Measurements from ENCODE around the gene INPP4B. TPM values are rescaled to one million over a fixed set of nuclear protein-coding genes. Genes with fewer than 3 reads are reported as not detected.

INPP4B gene
- total RNA-seq, 1 experiment from 2014 or later: not detected

- Histone ChIP-seq H3K4me1 (ENCODE audit: low read length) (no peaks in the 10 kb centered on the region), H3K4me3 (ENCODE audit: low read length) (no peak overlapping the region), H3K79me2 (ENCODE audit: low read length) (no peaks in the 10 kb centered on the region), H3K9me2 (replicated peaks; ENCODE audit: insufficient read depth, low read length) (no peaks in the 10 kb centered on the region), H3K4me2 (ENCODE audit: low read depth, low read length, poor library complexity, severe bottlenecking) (no peak overlapping the region), H2AFZ (ENCODE audit: low read length) (no peak overlapping the region), H3K27ac (ENCODE audit: low read length) (no peak overlapping the region), H3K9me3 (ENCODE audit: low read length) (no peaks in the 10 kb centered on the region), H3K36me3 (ENCODE audit: insufficient read depth, low read length) (no peaks in the 10 kb centered on the region), H3K9ac (ENCODE audit: low read length) (no peak overlapping the region), H3K27me3 (ENCODE audit: low read length) (no peaks in the 10 kb centered on the region), H4K20me1 (ENCODE audit: insufficient read depth, low read depth, low read length) (no peaks in the 10 kb centered on the region)
- no peak for DNase-seq
Observed at GRCh38 chr4:142124874-142125273, 721.2 kb downstream of the INPP4B start.

GRCh38 chr4:142121448-142122350 is 724.4 kb downstream of the INPP4B start:
- Histone ChIP-seq H4K20me1 (ENCODE audit: insufficient read depth, low read depth, low read length) (no peaks in the 10 kb centered on the region), H3K4me2 (ENCODE audit: low read depth, low read length, poor library complexity, severe bottlenecking) (no peak overlapping the region), H3K79me2 (ENCODE audit: low read length) (no peaks in the 10 kb centered on the region), H3K4me3 (ENCODE audit: low read length) (no peak overlapping the region), H3K4me1 (ENCODE audit: low read length) (no peaks in the 10 kb centered on the region), H3K9ac (ENCODE audit: low read length) (no peak overlapping the region), H3K36me3 (ENCODE audit: insufficient read depth, low read length) (no peaks in the 10 kb centered on the region), H3K27ac (ENCODE audit: low read length) (no peak overlapping the region), H3K9me2 (replicated peaks; ENCODE audit: insufficient read depth, low read length) (no peaks in the 10 kb centered on the region), H3K27me3 (ENCODE audit: low read length) (no peaks in the 10 kb centered on the region), H2AFZ (ENCODE audit: low read length) (no peak overlapping the region), H3K9me3 (ENCODE audit: low read length) (no peaks in the 10 kb centered on the region)
- no peak for DNase-seq

- no peaks in the 10 kb centered on the region for H3K27me3 ChIP-seq (ENCODE audit: low read length)
- no peaks in the 10 kb centered on the region for H3K9me3 ChIP-seq (ENCODE audit: low read length)
- H3K9ac ChIP-seq (ENCODE audit: low read length): no peak overlapping the region
- no peak overlapping the region for H2AFZ ChIP-seq (ENCODE audit: low read length)
- no peak for DNase-seq
- H3K4me1 ChIP-seq (ENCODE audit: low read length): no peaks in the 10 kb centered on the region
- no peaks in the 10 kb centered on the region for H3K9me2 ChIP-seq (replicated peaks; ENCODE audit: insufficient read depth, low read length)
- H3K36me3 ChIP-seq (ENCODE audit: insufficient read depth, low read length): no peaks in the 10 kb centered on the region
- no peak overlapping the region for H3K4me3 ChIP-seq (ENCODE audit: low read length)
- no peak overlapping the region for H3K4me2 ChIP-seq (ENCODE audit: low read depth, low read length, poor library complexity, severe bottlenecking)
- H3K79me2 ChIP-seq (ENCODE audit: low read length): no peaks in the 10 kb centered on the region
- H3K27ac ChIP-seq (ENCODE audit: low read length): no peak overlapping the region
- no peaks in the 10 kb centered on the region for H4K20me1 ChIP-seq (ENCODE audit: insufficient read depth, low read depth, low read length)
Observed at GRCh38 chr4:142120921-142121320, 725.2 kb downstream of the INPP4B start.

- Histone ChIP-seq H3K9me3 (ENCODE audit: low read length) (no peaks in the 10 kb centered on the region), H3K27ac (ENCODE audit: low read length) (no peak overlapping the region), H4K20me1 (ENCODE audit: insufficient read depth, low read depth, low read length) (no peaks in the 10 kb centered on the region), H3K4me3 (ENCODE audit: low read length) (no peak overlapping the region), H3K9ac (ENCODE audit: low read length) (no peak overlapping the region), H3K79me2 (ENCODE audit: low read length) (no peaks in the 10 kb centered on the region), H3K9me2 (replicated peaks; ENCODE audit: insufficient read depth, low read length) (no peaks in the 10 kb centered on the region), H3K4me1 (ENCODE audit: low read length) (no peaks in the 10 kb centered on the region), H3K36me3 (ENCODE audit: insufficient read depth, low read length) (no peaks in the 10 kb centered on the region), H3K4me2 (ENCODE audit: low read depth, low read length, poor library complexity, severe bottlenecking) (no peak overlapping the region), H3K27me3 (ENCODE audit: low read length) (no peaks in the 10 kb centered on the region), H2AFZ (ENCODE audit: low read length) (no peak overlapping the region)
- DNase-seq: no peak
Observed at GRCh38 chr4:142112451-142112850, 733.6 kb downstream of the INPP4B start.

- no peak overlapping the region for H3K9ac ChIP-seq (ENCODE audit: low read length)
- H3K4me2 ChIP-seq (ENCODE audit: low read depth, low read length, poor library complexity, severe bottlenecking): no peak overlapping the region
- no peaks in the 10 kb centered on the region for H3K9me3 ChIP-seq (ENCODE audit: low read length)
- no peak overlapping the region for H3K4me3 ChIP-seq (ENCODE audit: low read length)
- no peaks in the 10 kb centered on the region for H4K20me1 ChIP-seq (ENCODE audit: insufficient read depth, low read depth, low read length)
- H3K9me2 ChIP-seq (replicated peaks; ENCODE audit: insufficient read depth, low read length): no peaks in the 10 kb centered on the region
- no peaks in the 10 kb centered on the region for H3K27me3 ChIP-seq (ENCODE audit: low read length)
- H3K36me3 ChIP-seq (ENCODE audit: insufficient read depth, low read length): no peaks in the 10 kb centered on the region
- no peak overlapping the region for H2AFZ ChIP-seq (ENCODE audit: low read length)
- no peak overlapping the region for H3K27ac ChIP-seq (ENCODE audit: low read length)
- H3K4me1 ChIP-seq (ENCODE audit: low read length): no peaks in the 10 kb centered on the region
- no peak for DNase-seq
- H3K79me2 ChIP-seq (ENCODE audit: low read length): no peaks in the 10 kb centered on the region
Observed at GRCh38 chr4:142110136-142110535, 736.0 kb downstream of the INPP4B start.

- Histone ChIP-seq H3K4me2 (ENCODE audit: low read depth, low read length, poor library complexity, severe bottlenecking) (no peak overlapping the region), H3K79me2 (ENCODE audit: low read length) (no peaks in the 10 kb centered on the region), H3K9me2 (replicated peaks; ENCODE audit: insufficient read depth, low read length) (no peaks in the 10 kb centered on the region), H3K27me3 (ENCODE audit: low read length) (no peaks in the 10 kb centered on the region), H3K4me3 (ENCODE audit: low read length) (no peak overlapping the region), H4K20me1 (ENCODE audit: insufficient read depth, low read depth, low read length) (no peaks in the 10 kb centered on the region), H3K9me3 (ENCODE audit: low read length) (no peaks in the 10 kb centered on the region), H3K36me3 (ENCODE audit: insufficient read depth, low read length) (no peaks in the 10 kb centered on the region), H3K4me1 (ENCODE audit: low read length) (no peaks in the 10 kb centered on the region), H3K9ac (ENCODE audit: low read length) (no peak overlapping the region), H2AFZ (ENCODE audit: low read length) (no peak overlapping the region), H3K27ac (ENCODE audit: low read length) (no peak overlapping the region)
- no peak for DNase-seq
Observed at GRCh38 chr4:142104041-142104440, 742.1 kb downstream of the INPP4B start.

GRCh38 chr4:142101401-142101800 is 744.7 kb downstream of the INPP4B start:
- Histone ChIP-seq H3K4me2 (ENCODE audit: low read depth, low read length, poor library complexity, severe bottlenecking) (no peak overlapping the region), H3K4me3 (ENCODE audit: low read length) (no peak overlapping the region), H3K9me3 (ENCODE audit: low read length) (no peaks in the 10 kb centered on the region; the same call in 1 of the 2 replicates), H4K20me1 (ENCODE audit: insufficient read depth, low read depth, low read length) (no peaks in the 10 kb centered on the region), H3K79me2 (ENCODE audit: low read length) (no peaks in the 10 kb centered on the region), H2AFZ (ENCODE audit: low read length) (no peak overlapping the region), H3K4me1 (ENCODE audit: low read length) (no peaks in the 10 kb centered on the region), H3K27me3 (ENCODE audit: low read length) (no peaks in the 10 kb centered on the region), H3K9ac (ENCODE audit: low read length) (no peak overlapping the region), H3K36me3 (ENCODE audit: insufficient read depth, low read length) (no peaks in the 10 kb centered on the region), H3K9me2 (replicated peaks; ENCODE audit: insufficient read depth, low read length) (no peaks in the 10 kb centered on the region), H3K27ac (ENCODE audit: low read length) (no peak overlapping the region)
- no peak for DNase-seq

- no peaks in the 10 kb centered on the region for H4K20me1 ChIP-seq (ENCODE audit: insufficient read depth, low read depth, low read length)
- H3K27me3 ChIP-seq (ENCODE audit: low read length): no peaks in the 10 kb centered on the region
- H3K9me3 ChIP-seq (ENCODE audit: low read length): no peaks in the 10 kb centered on the region; the same call in 1 of the 2 replicates
- H3K4me2 ChIP-seq (ENCODE audit: low read depth, low read length, poor library complexity, severe bottlenecking): no peak overlapping the region
- no peak overlapping the region for H3K9ac ChIP-seq (ENCODE audit: low read length)
- no peak for DNase-seq
- no peaks in the 10 kb centered on the region for H3K79me2 ChIP-seq (ENCODE audit: low read length)
- no peak overlapping the region for H2AFZ ChIP-seq (ENCODE audit: low read length)
- no peaks in the 10 kb centered on the region for H3K9me2 ChIP-seq (replicated peaks; ENCODE audit: insufficient read depth, low read length)
- H3K27ac ChIP-seq (ENCODE audit: low read length): no peak overlapping the region
- H3K4me1 ChIP-seq (ENCODE audit: low read length): no peaks in the 10 kb centered on the region
- no peaks in the 10 kb centered on the region for H3K36me3 ChIP-seq (ENCODE audit: insufficient read depth, low read length)
- no peak overlapping the region for H3K4me3 ChIP-seq (ENCODE audit: low read length)
Observed at GRCh38 chr4:142100941-142101340, 745.2 kb downstream of the INPP4B start.
